ENCODE data around the gene ZDHHC14. TPM values are rescaled to one million over a fixed set of nuclear protein-coding genes. Genes with fewer than 3 reads are reported as not detected.

The ZDHHC14 gene
- total RNA-seq, 2 experiments from 2014 or later = 1.3 to 1.6 TPM

DNA sequence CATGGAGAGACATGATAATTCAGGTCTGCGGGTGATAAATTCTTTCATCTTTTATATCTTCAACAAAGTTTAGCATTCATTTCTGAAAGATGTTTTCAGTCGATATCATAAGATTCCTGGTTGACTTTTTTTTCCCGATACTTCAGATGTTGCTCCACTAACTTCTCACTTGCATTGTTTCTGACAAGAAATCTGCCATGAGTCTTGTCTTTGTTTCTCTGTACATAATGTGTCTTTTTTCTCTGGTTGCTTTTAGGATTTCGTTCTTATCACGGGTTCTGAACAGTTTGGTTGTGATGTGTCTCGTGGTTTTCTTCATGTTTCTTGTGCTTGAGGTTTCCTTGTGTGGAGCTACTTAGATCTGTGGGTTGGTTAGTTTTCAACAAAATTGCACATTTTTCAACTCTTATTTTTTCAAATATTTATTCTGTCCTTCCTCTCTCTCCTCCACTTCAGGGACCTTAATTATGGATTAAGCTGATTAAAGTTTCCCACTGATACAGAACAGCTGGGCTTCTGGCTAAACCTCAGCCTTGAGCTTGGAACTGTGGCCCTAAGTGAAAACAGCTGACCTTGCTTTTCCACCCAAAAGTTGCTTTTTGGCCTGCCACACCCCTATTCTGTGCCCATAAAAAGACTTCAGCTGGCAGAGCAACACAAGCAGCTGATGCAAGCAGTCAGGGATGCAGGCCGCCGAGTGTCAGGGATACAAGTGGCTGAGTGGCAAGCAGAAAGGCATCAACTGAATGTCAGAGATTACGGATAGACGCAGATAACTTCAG is 344.2 kb downstream of the ZDHHC14 start:
- Histone ChIP-seq H3K9me3 (ENCODE audit: control insufficient read depth in 1 of 2, insufficient read depth in 1 of 2, low read length in 2 of 2) (peaks cover 7% of the 10 kb centered on the region in 2 experiments), H3K27me3 (ENCODE audit: control insufficient read depth in 1 of 2, insufficient read depth in 2 of 2, low read length in 2 of 2) (no peaks in the 10 kb centered on the region), H3K36me3 (ENCODE audit: insufficient read depth, low read length) (no peaks in the 10 kb centered on the region), H3K4me1 (ENCODE audit: insufficient read depth, low read length) (no peaks in the 10 kb centered on the region), H3K4me3 (ENCODE audit: low read length) (no peak overlapping the region), H3K27ac (ENCODE audit: low read depth in 1 of 2, low read length in 2 of 2) (no peak overlapping the region)
- Mint-ChIP-seq H3K27ac (no peak overlapping the region), H3K36me3 (ENCODE audit: low read depth) (no peaks in the 10 kb centered on the region), H3K4me1 (ENCODE audit: low read depth) (no peaks in the 10 kb centered on the region), H3K4me3 (no peak overlapping the region), H3K9me3 (peaks cover 6% of the 10 kb centered on the region), H3K27me3 (no peaks in the 10 kb centered on the region)
- POLR2A ChIA-PET = no interaction called here
- DNase-seq (no peak), ATAC-seq (ENCODE audit: poor library complexity) (no peak)
- CTCF ChIA-PET = no interaction called here
- intact Hi-C loops (cut with DNase I, micrococcal nuclease) = no loop called here
- no peak for TF ChIP-seq CTCF (IDR thresholded peaks at IDR 0.05)

DNA sequence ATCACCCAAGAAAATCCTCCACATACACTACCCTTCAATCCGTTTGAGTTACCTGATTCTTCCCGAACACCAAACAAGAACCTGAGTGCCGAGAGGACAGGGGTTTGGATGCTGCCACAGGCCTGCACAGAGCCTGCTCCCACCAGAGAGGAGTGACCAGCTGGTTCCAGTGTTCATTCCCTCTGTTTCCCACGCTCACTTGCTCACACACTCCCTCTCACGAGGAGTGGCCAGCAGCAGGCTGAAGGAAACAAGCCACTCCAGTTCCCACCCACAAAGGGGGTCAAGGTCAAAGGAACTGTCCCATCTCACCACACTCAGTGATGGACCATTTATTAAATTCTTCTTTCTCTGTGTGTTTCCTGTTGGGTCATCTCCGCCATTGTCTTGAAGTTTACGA is 344.8 kb downstream of the ZDHHC14 start:
- Mint-ChIP-seq H3K9me3 (peaks cover 6% of the 10 kb centered on the region), H3K4me1 (ENCODE audit: low read depth) (no peaks in the 10 kb centered on the region), H3K4me3 (no peak overlapping the region), H3K27me3 (no peaks in the 10 kb centered on the region), H3K36me3 (ENCODE audit: low read depth) (no peaks in the 10 kb centered on the region), H3K27ac (no peak overlapping the region)
- Histone ChIP-seq H3K4me1 (ENCODE audit: insufficient read depth, low read length) (no peaks in the 10 kb centered on the region), H3K4me3 (ENCODE audit: low read length) (no peak overlapping the region), H3K9me3 (ENCODE audit: control insufficient read depth in 1 of 2, insufficient read depth in 1 of 2, low read length in 2 of 2) (peaks cover 7% of the 10 kb centered on the region in 2 experiments), H3K36me3 (ENCODE audit: insufficient read depth, low read length) (no peaks in the 10 kb centered on the region), H3K27me3 (ENCODE audit: control insufficient read depth in 1 of 2, insufficient read depth in 2 of 2, low read length in 2 of 2) (no peaks in the 10 kb centered on the region), H3K27ac (ENCODE audit: low read depth in 1 of 2, low read length in 2 of 2) (no peak overlapping the region)
- intact Hi-C loops (cut with DNase I, micrococcal nuclease) = no loop called here
- no peak for TF ChIP-seq CTCF (IDR thresholded peaks at IDR 0.05)
- CTCF ChIA-PET = no interaction called here
- ATAC-seq (ENCODE audit: poor library complexity) = no peak
- POLR2A ChIA-PET = no interaction called here
- DNase-seq = no peak

GRCh38 chr6:157726892-157727628 is 346.1 kb downstream of the ZDHHC14 start:
- Histone ChIP-seq H3K9me3 (ENCODE audit: control insufficient read depth in 1 of 2, insufficient read depth in 1 of 2, low read length in 2 of 2) (peaks cover 7% of the 10 kb centered on the region in 2 experiments), H3K27ac (ENCODE audit: low read depth in 1 of 2, low read length in 2 of 2) (no peak overlapping the region), H3K4me1 (ENCODE audit: insufficient read depth, low read length) (no peaks in the 10 kb centered on the region), H3K4me3 (ENCODE audit: low read length) (no peak overlapping the region), H3K36me3 (ENCODE audit: insufficient read depth, low read length) (no peaks in the 10 kb centered on the region), H3K27me3 (ENCODE audit: control insufficient read depth in 1 of 2, insufficient read depth in 2 of 2, low read length in 2 of 2) (no peaks in the 10 kb centered on the region)
- DNase-seq (no peak), ATAC-seq (ENCODE audit: poor library complexity) (no peak)
- H3K4me1 Mint-ChIP-seq (ENCODE audit: low read depth) = no peaks in the 10 kb centered on the region
- no peaks in the 10 kb centered on the region for H3K36me3 Mint-ChIP-seq (ENCODE audit: low read depth)
- intact Hi-C loops (cut with DNase I, micrococcal nuclease) = no loop called here
- TF ChIP-seq CTCF (IDR thresholded peaks at IDR 0.05) = no peak
- ChIA-PET CTCF (interaction anchor here (1.0 kb wide), 1 partner anchor 34 kb away, joined by 3 read pairs; no protein-coding TSS in a partner anchor), POLR2A (no interaction called here)
- H3K9me3 Mint-ChIP-seq = peaks cover 6% of the 10 kb centered on the region
- H3K27ac Mint-ChIP-seq = no peak overlapping the region
- H3K27me3 Mint-ChIP-seq = no peaks in the 10 kb centered on the region
- H3K4me3 Mint-ChIP-seq = no peak overlapping the region

Small RNA genes lying within 50 kb of the gene (microRNA-seq; reads per million reads assigned to microRNA genes)
- not detected for gene MIR3692 (ENCODE audit: borderline microRNAs expressed, borderline replicate concordance)

Other genes with a start within 250 kb of the ZDHHC14 start
- gene TMEM242, start 57.7 kb upstream of the ZDHHC14 start, total RNA-seq = 10 to 100 TPM; 13.6 to 15.6 TPM